ENCODE data around the gene IGBP1. TPM values are rescaled to one million over a fixed set of nuclear protein-coding genes. Genes with fewer than 3 reads are reported as not detected.
"Not testable (repeated sequence)": the region's sequence is repeated elsewhere in the genome, so short reads cannot be mapped to it uniquely, and the experiment has no call there.

Gene IGBP1
- total RNA-seq, 1 experiment from 2014 or later, result 44.8 TPM

- Mint-ChIP-seq H3K4me1 (ENCODE audit: low read depth, unreplicated experiment) (no peaks in the 10 kb centered on the region), H3K4me3 (ENCODE audit: low read depth, unreplicated experiment) (no peak overlapping the region), H3K27ac (ENCODE audit: unreplicated experiment) (no peak overlapping the region), H3K27me3 (ENCODE audit: unreplicated experiment) (peaks cover 12% of the 10 kb centered on the region), H3K9me3 (ENCODE audit: low read depth, unreplicated experiment) (no peaks in the 10 kb centered on the region), H3K36me3 (ENCODE audit: insufficient read depth, unreplicated experiment) (no peaks in the 10 kb centered on the region)
- BruUV-seq (replicated peaks), result no TSS peak
- no peak for TF ChIP-seq CTCF (IDR thresholded peaks at IDR 0.05; ENCODE audit: unreplicated experiment)
- CTCF ChIA-PET, result no interaction called here
- intact Hi-C loops (cut with micrococcal nuclease; ENCODE audit: unreplicated experiment), result no loop called here
- DNase-seq, result no peak
Observed at GRCh38 chrX:70105229-70105628, 28.0 kb upstream of the IGBP1 start.

- CTCF ChIA-PET; H3K36me3 Mint-ChIP-seq (ENCODE audit: insufficient read depth, unreplicated experiment); H3K27me3 Mint-ChIP-seq (ENCODE audit: unreplicated experiment); DNase-seq; H3K27ac Mint-ChIP-seq (ENCODE audit: unreplicated experiment); BruUV-seq (replicated peaks); H3K4me1 Mint-ChIP-seq (ENCODE audit: low read depth, unreplicated experiment); intact Hi-C loops (cut with micrococcal nuclease; ENCODE audit: unreplicated experiment); H3K9me3 Mint-ChIP-seq (ENCODE audit: low read depth, unreplicated experiment); H3K4me3 Mint-ChIP-seq (ENCODE audit: low read depth, unreplicated experiment): not testable (repeated sequence)
Observed at GRCh38 chrX:70111436-70112026, 21.7 kb upstream of the IGBP1 start.

DNA sequence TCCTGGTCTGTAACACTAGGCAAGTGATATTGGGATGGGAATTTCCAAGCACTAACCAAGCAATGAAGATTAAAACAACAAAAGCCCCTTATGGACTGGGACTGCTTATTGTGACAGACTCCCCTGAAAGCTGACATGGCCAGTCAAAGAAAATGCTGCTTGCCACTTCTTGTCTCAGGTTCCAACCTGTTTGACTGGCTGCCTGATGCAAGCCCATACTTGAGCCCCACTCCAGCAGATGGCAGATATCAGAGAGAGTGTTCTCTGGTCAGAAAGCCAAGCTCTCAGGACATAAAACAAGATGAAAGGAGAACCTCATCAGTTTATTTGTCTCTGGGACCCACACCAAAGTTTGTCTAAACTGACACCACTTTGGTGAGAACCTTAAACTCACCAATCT lies 15.5 kb upstream of the IGBP1 start:
- intact Hi-C loops (cut with micrococcal nuclease; ENCODE audit: unreplicated experiment), result no loop called here

DNA sequence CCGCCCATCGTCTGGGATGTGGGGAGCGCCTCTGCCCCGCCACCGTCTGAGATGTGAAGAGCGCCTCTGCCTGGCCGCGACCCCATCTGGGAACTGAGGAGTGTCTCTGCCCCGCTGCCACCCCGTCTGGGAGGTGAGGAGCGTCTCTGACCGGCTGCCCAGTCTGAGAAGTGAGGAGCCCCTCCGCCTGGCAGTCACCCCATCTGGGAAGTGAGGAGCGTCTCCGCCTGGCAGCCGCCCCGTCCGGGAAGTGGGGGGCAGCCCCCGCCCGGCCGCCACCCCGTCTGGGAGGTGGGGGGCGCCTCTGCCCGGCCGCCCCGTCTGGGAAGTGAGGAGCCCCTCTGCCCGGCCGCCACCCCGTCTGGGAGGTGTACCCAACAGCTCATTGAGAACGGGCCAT lies 10.2 kb upstream of the IGBP1 start:
- CTCF ChIA-PET; H3K9me3 Mint-ChIP-seq (ENCODE audit: low read depth, unreplicated experiment); BruUV-seq (replicated peaks); H3K36me3 Mint-ChIP-seq (ENCODE audit: insufficient read depth, unreplicated experiment); H3K4me3 Mint-ChIP-seq (ENCODE audit: low read depth, unreplicated experiment); intact Hi-C loops (cut with micrococcal nuclease; ENCODE audit: unreplicated experiment); H3K27me3 Mint-ChIP-seq (ENCODE audit: unreplicated experiment); H3K27ac Mint-ChIP-seq (ENCODE audit: unreplicated experiment); DNase-seq; H3K4me1 Mint-ChIP-seq (ENCODE audit: low read depth, unreplicated experiment): not testable (repeated sequence)

More for the DNA sequence above, 15.5 kb upstream of the IGBP1 start:
- Mint-ChIP-seq H3K4me1 (ENCODE audit: low read depth, unreplicated experiment) (no peaks in the 10 kb centered on the region), H3K27me3 (ENCODE audit: unreplicated experiment) (peaks cover 13% of the 10 kb centered on the region), H3K4me3 (ENCODE audit: low read depth, unreplicated experiment) (no peak overlapping the region), H3K9me3 (ENCODE audit: low read depth, unreplicated experiment) (peaks cover 2% of the 10 kb centered on the region), H3K27ac (ENCODE audit: unreplicated experiment) (no peak overlapping the region), H3K36me3 (ENCODE audit: insufficient read depth, unreplicated experiment) (no peaks in the 10 kb centered on the region)
- CTCF ChIA-PET, result no interaction called here
- TF ChIP-seq CTCF (IDR thresholded peaks at IDR 0.05; ENCODE audit: unreplicated experiment), result no peak
- no TSS peak for BruUV-seq (replicated peaks)
- DNase-seq, result no peak

DNA sequence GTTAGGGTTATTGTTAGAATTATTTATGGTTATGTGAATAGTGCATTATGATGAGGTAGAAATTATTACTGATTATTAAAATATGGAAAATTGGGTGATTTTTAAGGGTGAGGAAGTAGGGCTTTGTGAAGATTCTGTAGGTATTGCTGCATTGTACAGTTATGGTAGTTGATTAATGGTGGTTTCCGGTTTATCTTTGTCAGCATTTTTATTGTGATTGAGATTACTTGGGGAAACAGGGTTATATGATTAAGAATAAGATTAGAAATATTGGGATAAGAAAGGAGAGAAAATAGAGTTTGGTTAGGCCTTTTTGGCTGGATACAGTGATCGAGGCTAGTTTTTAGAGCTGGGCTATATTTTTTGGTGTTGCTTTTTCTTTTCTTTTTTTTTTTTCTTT lies 8.6 kb upstream of the IGBP1 start:
- H3K4me3 Mint-ChIP-seq (ENCODE audit: low read depth, unreplicated experiment), result no peak overlapping the region
- H3K4me1 Mint-ChIP-seq (ENCODE audit: low read depth, unreplicated experiment), result peaks cover 16% of the 10 kb centered on the region
- CTCF ChIA-PET, result no interaction called here
- intact Hi-C loops (cut with micrococcal nuclease; ENCODE audit: unreplicated experiment), result no loop called here
- no TSS peak for BruUV-seq (replicated peaks)
- DNase-seq, result no peak
- H3K27ac Mint-ChIP-seq (ENCODE audit: unreplicated experiment), result no peak overlapping the region
- H3K9me3 Mint-ChIP-seq (ENCODE audit: low read depth, unreplicated experiment), result no peaks in the 10 kb centered on the region
- no peaks in the 10 kb centered on the region for H3K36me3 Mint-ChIP-seq (ENCODE audit: insufficient read depth, unreplicated experiment)
- TF ChIP-seq CTCF (IDR thresholded peaks at IDR 0.05; ENCODE audit: unreplicated experiment), result no peak
- H3K27me3 Mint-ChIP-seq (ENCODE audit: unreplicated experiment), result no peaks in the 10 kb centered on the region
